Adipocyte (in vitro differentiated cells): ENCODE results near the gene SLC25A25.

Experiments used
- DNase-seq: peaks from one replicate; pipeline ENCODE4 v3.0.0-alpha.2; 2015; ENCODE audit warnings: low read depth
- H3K27me3 ChIP-seq: replicated peaks from 2 replicates; pipeline ENCODE4 v1.7.0; 2013; ENCODE audit warnings: mild to moderate bottlenecking, low read length, moderate library complexity; ENCODE audit not compliant: control insufficient read depth, insufficient read depth
- H3K36me3 ChIP-seq: 2 replicates; pipeline ENCODE4 v1.7.0; 2013; ENCODE audit warnings: low read length, mild to moderate bottlenecking, moderate library complexity; ENCODE audit not compliant: control insufficient read depth, insufficient read depth, severe bottlenecking
- H3K4me1 ChIP-seq: 2 replicates; pipeline ENCODE4 v1.7.0; 2013; ENCODE audit warnings: mild to moderate bottlenecking, low read length, moderate library complexity; ENCODE audit not compliant: control insufficient read depth, insufficient read depth
- H3K4me3 ChIP-seq: 2 replicates; pipeline ENCODE4 v1.7.0; 2013; ENCODE audit warnings: mild to moderate bottlenecking, low read length, moderate library complexity
- H3K9ac ChIP-seq: 2 replicates; pipeline ENCODE4 v1.7.0; 2013; ENCODE audit warnings: mild to moderate bottlenecking, low read length, moderate library complexity
- H3K9me3 ChIP-seq: 2 replicates; pipeline ENCODE4 v1.7.0; 2013; ENCODE audit warnings: mild to moderate bottlenecking, low read length, moderate library complexity; ENCODE audit not compliant: control insufficient read depth

Gene SLC25A25

DNA sequence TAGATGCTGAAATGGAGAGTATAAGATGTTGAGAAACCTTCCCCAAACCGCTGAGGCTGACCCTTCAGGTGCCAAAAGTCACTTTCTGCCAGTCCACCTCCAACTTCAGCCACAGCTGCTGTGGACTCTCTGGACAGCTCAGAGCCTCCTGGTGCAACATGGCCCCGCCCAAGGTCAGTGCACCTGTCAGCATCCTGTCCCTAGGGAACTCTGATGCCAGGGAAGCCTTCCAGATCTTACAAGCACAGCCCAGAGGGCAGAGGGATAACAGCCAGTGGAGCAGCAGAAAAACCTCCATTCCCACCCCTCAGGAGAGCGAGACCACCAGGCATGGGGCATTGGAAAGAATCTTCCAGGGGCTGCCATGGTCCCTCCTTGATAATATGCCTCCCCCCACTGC, 70.0 kb downstream of the SLC25A25 start:
- Histone ChIP-seq H3K4me3 (no peak overlapping the region), H3K36me3 (no peaks in the 10 kb centered on the region), H3K27me3 (no peaks in the 10 kb centered on the region), H3K9me3 (peaks cover 4% of the 10 kb centered on the region), H3K4me1 (no peaks in the 10 kb centered on the region), H3K9ac (no peak overlapping the region)
- no peak for DNase-seq

DNA sequence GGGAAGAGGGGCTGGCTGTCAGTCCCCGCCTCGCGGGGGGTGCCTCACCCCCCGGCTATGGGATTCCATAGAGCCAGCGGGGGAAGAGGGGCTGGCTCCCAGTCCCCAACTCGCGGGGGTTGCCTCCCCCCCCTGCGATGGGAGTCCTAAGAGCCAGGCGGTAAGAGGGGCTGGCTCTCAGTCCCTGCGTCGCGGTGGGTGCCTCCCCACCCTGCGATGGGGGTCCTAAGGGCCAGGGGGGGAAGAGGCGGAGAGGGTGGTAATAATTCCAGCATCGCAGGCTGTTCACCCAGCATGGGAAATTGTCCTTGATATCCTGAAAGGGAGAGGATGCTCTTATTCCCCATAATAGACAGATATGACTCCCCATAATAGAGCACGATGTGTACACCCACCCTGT, 71.6 kb downstream of the SLC25A25 start:
- H3K27me3 ChIP-seq: no peaks in the 10 kb centered on the region
- no peaks in the 10 kb centered on the region for H3K9me3 ChIP-seq
- no peak for DNase-seq
- no peak overlapping the region for H3K9ac ChIP-seq
- H3K4me3 ChIP-seq: no peak overlapping the region
- H3K36me3 ChIP-seq: no peaks in the 10 kb centered on the region
- H3K4me1 ChIP-seq: peaks cover 4% of the 10 kb centered on the region

DNA sequence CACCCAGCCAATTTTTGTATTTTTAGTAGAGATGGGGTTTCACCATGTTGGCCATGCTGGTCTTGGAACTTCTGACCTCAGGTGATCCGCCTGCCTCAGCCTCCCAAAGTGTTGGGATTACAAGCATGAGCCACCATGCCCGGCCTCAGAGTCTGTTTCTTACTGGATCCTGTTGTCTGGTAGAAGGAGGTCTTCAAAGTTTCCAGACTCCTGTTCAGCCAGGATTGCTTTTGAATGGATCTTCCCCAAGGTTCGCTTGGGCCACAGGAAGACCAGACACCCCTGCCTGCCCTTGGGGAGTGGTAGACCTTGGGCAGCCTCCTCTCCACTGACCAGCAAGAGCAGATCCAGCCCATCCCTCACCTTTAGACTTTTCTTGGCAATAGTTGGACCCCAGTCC, 73.6 kb downstream of the SLC25A25 start:
- no peak for DNase-seq
- no peak overlapping the region for H3K9ac ChIP-seq
- no peaks in the 10 kb centered on the region for H3K9me3 ChIP-seq
- H3K36me3 ChIP-seq: no peaks in the 10 kb centered on the region
- no peak overlapping the region for H3K4me3 ChIP-seq
- peaks cover 5% of the 10 kb centered on the region for H3K27me3 ChIP-seq
- H3K4me1 ChIP-seq: peaks cover 4% of the 10 kb centered on the region

DNA sequence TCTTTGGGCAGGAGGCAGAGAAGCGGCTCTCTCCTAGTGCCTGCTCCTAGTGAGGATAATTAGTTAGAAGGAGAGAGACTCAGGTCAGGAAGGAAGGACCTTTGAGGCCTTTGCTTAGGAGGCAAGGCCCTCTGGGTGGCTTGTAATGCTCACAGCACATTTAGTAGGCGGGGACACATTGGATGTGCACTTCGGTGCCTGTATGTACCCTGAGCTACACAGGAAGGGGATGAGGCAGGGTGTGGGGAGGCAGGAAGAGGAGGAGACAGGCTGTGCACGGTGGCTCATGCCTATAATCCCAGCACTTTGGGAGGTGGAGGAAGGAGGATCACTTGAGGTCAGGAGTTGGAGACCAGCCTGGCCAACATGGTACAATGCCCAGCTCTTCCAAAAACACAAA, 74.0 kb downstream of the SLC25A25 start:
- Histone ChIP-seq H3K9me3 (no peaks in the 10 kb centered on the region), H3K27me3 (peaks cover 5% of the 10 kb centered on the region), H3K4me1 (peaks cover 4% of the 10 kb centered on the region), H3K36me3 (no peaks in the 10 kb centered on the region), H3K4me3 (no peak overlapping the region), H3K9ac (no peak overlapping the region)
- DNase-seq: no peak

DNA sequence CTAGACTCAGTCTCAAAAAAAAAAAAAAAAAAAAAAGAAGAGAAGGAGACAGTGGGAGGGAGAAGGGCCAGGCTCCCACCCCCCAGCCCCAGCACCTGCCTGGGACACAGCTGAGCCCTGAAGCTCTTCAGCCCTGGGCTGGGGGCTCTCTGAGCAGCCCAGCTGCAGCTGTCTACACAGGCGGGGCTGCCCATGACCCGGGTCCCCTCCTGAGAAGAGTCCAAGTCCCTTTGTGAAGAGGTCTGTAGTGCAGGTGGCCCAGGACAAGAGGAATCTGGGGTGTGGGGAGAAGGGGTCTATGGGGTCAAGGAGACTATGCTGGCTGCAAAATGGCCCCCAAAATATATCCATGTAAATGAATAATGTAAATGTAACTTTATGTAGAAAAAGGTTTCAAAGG, 74.6 kb downstream of the SLC25A25 start:
- H3K27me3 ChIP-seq: peaks cover 5% of the 10 kb centered on the region
- H3K9me3 ChIP-seq: no peaks in the 10 kb centered on the region
- peaks cover 4% of the 10 kb centered on the region for H3K4me1 ChIP-seq
- H3K36me3 ChIP-seq: no peaks in the 10 kb centered on the region
- H3K4me3 ChIP-seq: no peak overlapping the region
- H3K9ac ChIP-seq: no peak overlapping the region
- DNase-seq: no peak

DNA sequence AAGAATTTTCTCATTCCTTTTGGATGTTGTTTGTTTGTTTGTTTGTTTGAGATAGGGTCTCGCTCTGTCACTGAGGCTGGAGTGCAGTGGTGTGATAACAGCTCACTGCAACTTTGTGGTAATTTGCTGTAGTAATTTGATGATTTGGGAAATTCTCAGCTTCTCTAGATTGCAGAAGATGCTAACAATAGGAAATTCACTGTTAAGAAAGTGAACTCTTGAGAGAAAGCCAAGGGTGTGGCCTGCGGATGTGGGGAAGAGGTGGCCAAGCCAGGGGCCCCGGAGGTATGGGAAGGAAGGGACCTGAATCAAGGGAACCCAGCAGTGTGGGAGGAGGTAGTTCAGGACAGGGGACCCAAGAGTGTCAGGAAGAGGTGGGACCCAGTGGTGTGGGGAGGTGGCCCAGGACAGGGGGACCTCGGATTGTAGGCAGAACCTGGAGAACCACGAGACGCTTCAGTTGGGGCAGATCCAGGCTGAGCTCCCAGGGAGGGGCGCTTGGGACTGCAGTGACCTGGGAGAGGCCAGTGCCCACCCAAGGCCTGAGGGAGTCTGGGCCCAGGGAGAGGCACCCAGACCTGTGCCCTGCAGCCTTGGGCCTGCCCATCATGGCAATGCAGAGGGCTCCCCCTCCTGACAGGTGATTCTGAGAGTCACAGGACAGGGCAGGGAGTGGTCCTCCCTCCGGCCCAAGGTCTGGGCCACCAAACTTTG, 75.7 kb downstream of the SLC25A25 start:
- DNase-seq: no peak
- no peaks in the 10 kb centered on the region for H3K9me3 ChIP-seq
- peaks cover 9% of the 10 kb centered on the region for H3K27me3 ChIP-seq
- no peak overlapping the region for H3K4me3 ChIP-seq
- peaks cover 4% of the 10 kb centered on the region for H3K4me1 ChIP-seq
- no peak overlapping the region for H3K9ac ChIP-seq
- H3K36me3 ChIP-seq: no peaks in the 10 kb centered on the region

DNA sequence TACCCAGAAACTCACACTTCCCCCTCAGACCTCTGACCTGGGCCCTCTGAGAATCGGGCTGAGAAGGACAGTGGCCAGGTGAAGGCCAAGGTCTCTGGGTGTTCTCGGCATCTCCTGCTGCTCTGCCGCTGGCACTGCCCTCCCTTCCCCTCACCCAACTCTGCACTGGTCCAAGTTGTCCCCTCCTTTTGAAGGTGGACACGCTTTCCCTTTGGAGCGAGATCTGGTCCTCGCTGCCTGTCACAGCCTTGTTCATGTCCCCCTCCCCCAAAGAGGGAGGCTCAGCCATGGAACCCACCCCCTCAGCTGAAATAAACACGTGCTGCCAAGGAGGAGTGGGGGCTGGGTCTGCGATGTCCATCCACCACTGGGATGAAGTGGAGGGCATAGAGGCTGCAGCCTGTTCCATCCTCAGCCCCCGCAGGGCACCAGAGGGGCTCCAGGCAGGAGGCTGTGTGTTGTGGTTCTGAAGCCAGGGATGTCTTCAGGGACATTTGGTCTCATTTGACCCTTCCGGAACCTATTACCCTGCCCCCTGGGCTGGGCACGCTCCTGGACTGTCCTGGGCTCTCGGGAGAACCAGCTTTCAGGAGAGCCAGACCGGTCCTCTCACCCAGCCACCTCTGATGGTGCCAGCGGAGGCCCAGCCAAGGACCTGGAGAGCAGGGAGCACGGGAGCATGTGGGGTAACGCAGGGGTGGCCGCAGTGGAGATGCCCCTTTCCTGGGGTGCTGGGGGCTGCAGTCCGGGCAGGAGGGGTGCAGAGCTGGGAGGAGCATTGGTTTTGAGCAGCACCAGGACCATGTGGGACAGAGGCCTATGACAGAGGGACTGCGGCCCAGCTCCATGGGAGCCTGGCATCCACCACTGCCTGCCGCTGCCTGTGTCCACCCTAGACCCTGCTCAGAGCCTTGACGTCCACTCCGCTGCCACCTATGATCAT, 76.5 kb downstream of the SLC25A25 start:
- H3K36me3 ChIP-seq: no peaks in the 10 kb centered on the region
- H3K4me1 ChIP-seq: peaks cover 4% of the 10 kb centered on the region
- H3K27me3 ChIP-seq: peaks cover 9% of the 10 kb centered on the region
- no peak overlapping the region for H3K4me3 ChIP-seq
- no peak overlapping the region for H3K9ac ChIP-seq
- no peak for DNase-seq
- no peaks in the 10 kb centered on the region for H3K9me3 ChIP-seq

DNA sequence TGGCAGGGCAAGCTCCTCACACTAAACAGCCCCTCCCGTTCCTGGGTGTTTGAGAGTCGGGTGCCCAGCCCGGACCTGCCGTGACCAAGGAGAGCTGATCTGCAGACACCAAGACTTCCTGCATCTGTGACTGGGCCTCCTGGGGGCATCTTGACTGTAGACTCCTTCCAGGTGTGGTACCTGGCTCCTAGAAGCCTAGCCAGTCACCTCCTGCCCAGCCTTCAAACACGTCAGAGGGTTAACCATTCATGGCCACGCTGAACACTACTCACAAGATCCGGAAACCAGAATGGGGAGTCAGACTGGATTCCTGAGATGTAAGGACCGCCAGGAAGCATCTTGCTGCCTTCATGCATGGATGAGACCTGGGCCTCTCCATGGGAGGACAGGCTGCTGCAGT, 77.5 kb downstream of the SLC25A25 start:
- Histone ChIP-seq H3K9ac (no peak overlapping the region), H3K36me3 (no peaks in the 10 kb centered on the region), H3K27me3 (peaks cover 9% of the 10 kb centered on the region), H3K4me3 (no peak overlapping the region), H3K9me3 (no peaks in the 10 kb centered on the region), H3K4me1 (peaks cover 4% of the 10 kb centered on the region)
- DNase-seq: no peak

DNA sequence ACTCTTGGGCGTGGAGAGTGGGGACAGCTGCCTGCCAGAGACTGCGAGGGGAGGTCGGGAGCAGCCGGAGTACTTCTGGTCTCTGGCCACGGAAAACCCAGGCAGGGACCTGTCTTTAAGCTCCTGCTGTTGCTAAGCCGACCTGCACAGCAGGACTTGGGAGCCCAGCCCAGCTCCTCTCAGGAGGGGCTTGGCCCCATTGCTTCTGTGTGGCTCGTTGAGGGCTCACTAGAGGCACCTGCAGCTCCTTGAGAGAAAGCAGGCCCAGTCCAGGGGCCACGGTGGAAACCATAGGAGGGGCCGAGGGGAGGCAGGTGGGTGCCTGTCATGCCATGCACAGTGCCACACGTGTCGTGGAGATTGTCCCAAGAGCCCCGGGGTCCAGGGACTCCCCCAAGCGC, 77.9 kb downstream of the SLC25A25 start:
- Histone ChIP-seq H3K4me1 (peaks cover 4% of the 10 kb centered on the region), H3K9me3 (no peaks in the 10 kb centered on the region), H3K36me3 (no peaks in the 10 kb centered on the region), H3K4me3 (no peak overlapping the region), H3K27me3 (peaks cover 9% of the 10 kb centered on the region), H3K9ac (no peak overlapping the region)
- no peak for DNase-seq

DNA sequence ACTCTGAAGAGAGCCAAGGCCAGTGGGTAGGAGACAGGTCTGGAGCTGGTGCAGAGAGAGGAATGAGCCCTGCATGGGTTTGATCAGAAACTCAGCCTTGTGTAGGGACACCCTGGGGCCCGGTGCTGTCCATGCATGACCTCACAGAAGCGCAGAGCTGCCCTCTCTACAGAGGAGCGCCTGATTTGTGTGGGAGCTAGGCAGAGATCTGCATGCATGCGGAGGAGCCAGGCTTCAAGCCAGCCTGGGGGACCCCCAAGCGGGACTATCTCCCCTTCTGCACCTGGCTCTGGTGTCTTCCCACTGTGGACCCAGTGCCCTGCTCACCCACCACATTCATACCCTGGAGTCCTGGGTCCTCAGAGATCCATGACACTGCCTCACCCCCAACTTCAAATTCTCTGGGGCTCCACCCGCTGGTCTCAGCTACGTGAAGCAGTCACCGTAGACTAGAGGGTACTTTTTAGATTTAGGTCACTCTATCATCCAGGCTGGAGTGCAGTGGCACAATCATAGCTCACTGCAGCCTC, 78.6 kb downstream of the SLC25A25 start:
- no peak overlapping the region for H3K4me3 ChIP-seq
- DNase-seq: no peak
- H3K9me3 ChIP-seq: no peaks in the 10 kb centered on the region
- H3K27me3 ChIP-seq: peaks cover 12% of the 10 kb centered on the region
- peaks cover 4% of the 10 kb centered on the region for H3K4me1 ChIP-seq
- no peaks in the 10 kb centered on the region for H3K36me3 ChIP-seq
- H3K9ac ChIP-seq: no peak overlapping the region

DNA sequence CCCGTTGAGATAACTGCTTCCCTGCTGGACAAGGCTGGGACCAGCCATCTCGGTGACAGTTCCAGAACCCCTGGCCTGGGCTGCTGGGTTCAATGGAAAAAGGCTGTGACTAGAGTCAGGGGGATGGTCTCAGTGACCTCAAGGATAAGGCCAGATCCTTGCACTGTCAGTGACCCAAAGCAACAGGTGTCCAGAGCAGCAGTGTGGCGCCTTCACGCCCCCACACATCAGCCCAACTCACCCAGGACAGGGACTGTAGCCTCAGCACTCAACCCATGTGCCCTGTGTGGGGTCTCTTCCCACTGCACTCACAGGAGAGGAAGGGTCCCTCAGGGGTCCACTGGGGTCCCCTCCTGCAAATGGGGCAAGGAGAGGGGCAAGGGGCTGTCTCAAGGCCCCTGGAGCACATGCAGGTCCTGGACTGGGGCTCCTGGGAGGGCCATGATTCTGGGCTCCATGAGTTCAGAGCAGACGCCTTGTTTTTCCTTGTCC, 80.5 kb downstream of the SLC25A25 start:
- H3K36me3 ChIP-seq: no peaks in the 10 kb centered on the region
- H3K9ac ChIP-seq: no peak overlapping the region
- no peaks in the 10 kb centered on the region for H3K9me3 ChIP-seq
- peaks cover 12% of the 10 kb centered on the region for H3K27me3 ChIP-seq
- H3K4me1 ChIP-seq: peaks cover 4% of the 10 kb centered on the region
- no peak for DNase-seq
- H3K4me3 ChIP-seq: no peak overlapping the region
